Esophagus muscularis mucosa (tissue), 4 donors: Measurements from ENCODE around the gene ITPKC. TPM values are rescaled to one million over a fixed set of nuclear protein-coding genes. Genes with fewer than 3 reads are reported as not detected.
"Not testable (repeated sequence)": the region's sequence is repeated elsewhere in the genome, so short reads cannot be mapped to it uniquely, and the experiment has no call there.

Source experiments
- DNase-seq: peaks from one replicate; pipeline ENCODE4 v3.0.0-alpha.2; 2017; ENCODE audit errors: extremely low spot score
- H3K27ac ChIP-seq, 4 donors: fragments of 200-600 bp; sonication (generic); replicated peaks in 1 of 4; 1 replicate in 3 of 4; 2 replicates in 1 of 4; pipeline ENCODE4 v1.5.1; 2016 to 2019; ENCODE audit warnings: mild to moderate bottlenecking in 1 of 4
- H3K27me3 ChIP-seq, 4 donors: fragments of 200-600 bp; sonication (generic); one replicate each; pipeline versions ENCODE4 v1.5.1 to v1.6.0; 2016 to 2019
- H3K36me3 ChIP-seq, 4 donors: fragments of 200-600 bp; sonication (generic); one replicate each; pipeline ENCODE4 v1.5.1; 2016 to 2019
- H3K4me1 ChIP-seq, 4 donors: fragments of 200-600 bp; sonication (generic); one replicate each; pipeline ENCODE4 v1.5.1; 2016 to 2019
- H3K4me3 ChIP-seq, 4 donors: fragments of 200-600 bp; sonication (generic); 1 replicate in 2 of 4; 2 replicates in 2 of 4; pipeline ENCODE4 v1.5.1; 2016 to 2019; ENCODE audit warnings: mild to moderate bottlenecking in 4 of 4, moderate library complexity in 1 of 4
- H3K9me3 ChIP-seq, 4 donors: fragments of 200-600 bp; sonication (generic); 1 replicate in 3 of 4; 2 replicates in 1 of 4; pipeline ENCODE4 v1.5.1; 2016 to 2019
- EP300 ChIP-seq: sonication (generic); formaldehyde crosslinking; IDR thresholded peaks from one replicate; pipeline ENCODE4 v1.6.1; 2017; ENCODE audit warnings: antibody characterized with exemption
- POLR2A ChIP-seq: fragments of 450-650 bp; IDR thresholded peaks from one replicate; pipeline ENCODE4 v1.6.1; 2017; ENCODE audit warnings: antibody characterized with exemption, moderate library complexity, mild to moderate bottlenecking, low read depth
- POLR2AphosphoS5 ChIP-seq, 2 donors: sonication (generic); formaldehyde crosslinking; IDR thresholded peaks; one replicate each; pipeline ENCODE4 v1.6.1; 2017; ENCODE audit warnings: antibody characterized with exemption in 2 of 2
- WGBS: methylation state at CpG from one replicate; pipeline ENCODE4 v1.1.5; 2018; 5-methylcytosine and 5-hydroxymethylcytosine counted together
- intact Hi-C: fragments of 100-400 bp; cut with DNase I; formaldehyde crosslinking; loops from one replicate; pipeline ENCODE4 v1.15.1; 2023
- total RNA-seq, 4 donors: library from RNA; depleted of rRNA; stranded (reverse); fragments of >200 nt; gene quantifications; one replicate each; pipeline versions ENCODE4 v1.1.0 to v1.2.1, GENCODE V29; 2016
- TF ChIP-seq, protein P1 (sequence below), 3 experiments: fragments of 200-600 bp in 2 of 3; fragments of 450-650 bp in 1 of 3; sonication (generic) in 2 of 3; IDR thresholded peaks; one replicate each; pipeline ENCODE4 v1.5.1; 2017 to 2019; ENCODE audit warnings: antibody characterized with exemption in 3 of 3, mild to moderate bottlenecking in 2 of 3, moderate library complexity in 1 of 3

Gene ITPKC
- total RNA-seq, 4 donors from 2014 or later: 28.7 to 123 (median 33.3) TPM

DNA sequence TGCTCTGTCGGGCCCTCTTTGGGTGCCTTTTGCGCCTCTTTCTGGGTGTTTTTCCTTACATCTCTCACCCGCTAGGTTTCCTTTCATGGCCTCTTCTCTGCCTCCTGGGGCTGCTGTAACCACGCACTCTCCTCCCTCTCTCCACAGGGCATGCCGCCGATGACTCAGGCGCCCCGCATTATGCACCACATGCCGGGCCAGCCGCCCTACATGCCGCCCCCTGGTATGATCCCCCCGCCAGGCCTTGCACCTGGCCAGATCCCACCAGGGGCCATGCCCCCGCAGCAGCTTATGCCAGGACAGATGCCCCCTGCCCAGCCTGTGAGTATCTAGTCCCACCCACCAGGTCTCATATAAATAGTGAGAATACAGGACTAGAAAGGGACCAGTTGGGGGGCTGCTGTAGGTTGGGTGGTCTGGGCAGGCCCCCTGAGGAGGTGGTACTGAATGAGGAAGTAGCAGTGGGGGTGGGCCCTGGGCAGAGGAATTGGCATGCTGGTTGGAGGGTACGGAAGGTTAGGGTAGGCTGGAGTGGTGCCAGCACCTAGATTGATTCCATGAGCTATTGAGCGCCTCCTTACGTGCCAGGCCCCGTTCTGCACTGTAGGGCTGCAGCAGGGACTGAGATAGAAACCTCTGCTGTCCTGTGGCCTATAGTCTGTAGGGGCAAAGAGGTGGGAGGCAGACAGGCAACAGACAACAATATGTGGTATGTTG is 46.0 kb downstream of the ITPKC start:
- H3K4me3 ChIP-seq: no peak overlapping the region
- no peaks in the 10 kb centered on the region for H3K9me3 ChIP-seq
- intact Hi-C loops: no loop called here
- TF ChIP-seq EP300: no peak
- TF ChIP-seq, protein P1, sequence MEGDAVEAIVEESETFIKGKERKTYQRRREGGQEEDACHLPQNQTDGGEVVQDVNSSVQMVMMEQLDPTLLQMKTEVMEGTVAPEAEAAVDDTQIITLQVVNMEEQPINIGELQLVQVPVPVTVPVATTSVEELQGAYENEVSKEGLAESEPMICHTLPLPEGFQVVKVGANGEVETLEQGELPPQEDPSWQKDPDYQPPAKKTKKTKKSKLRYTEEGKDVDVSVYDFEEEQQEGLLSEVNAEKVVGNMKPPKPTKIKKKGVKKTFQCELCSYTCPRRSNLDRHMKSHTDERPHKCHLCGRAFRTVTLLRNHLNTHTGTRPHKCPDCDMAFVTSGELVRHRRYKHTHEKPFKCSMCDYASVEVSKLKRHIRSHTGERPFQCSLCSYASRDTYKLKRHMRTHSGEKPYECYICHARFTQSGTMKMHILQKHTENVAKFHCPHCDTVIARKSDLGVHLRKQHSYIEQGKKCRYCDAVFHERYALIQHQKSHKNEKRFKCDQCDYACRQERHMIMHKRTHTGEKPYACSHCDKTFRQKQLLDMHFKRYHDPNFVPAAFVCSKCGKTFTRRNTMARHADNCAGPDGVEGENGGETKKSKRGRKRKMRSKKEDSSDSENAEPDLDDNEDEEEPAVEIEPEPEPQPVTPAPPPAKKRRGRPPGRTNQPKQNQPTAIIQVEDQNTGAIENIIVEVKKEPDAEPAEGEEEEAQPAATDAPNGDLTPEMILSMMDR (IDR thresholded peaks at IDR 0.05): no peak
- no peak for TF ChIP-seq POLR2A
- no peak overlapping the region for H3K27ac ChIP-seq
- peaks cover 75 to 99% (median 90%) of the 10 kb centered on the region in 4 donors for H3K36me3 ChIP-seq
- 93% methylated on average over 13 of the region's 17 CpGs for WGBS
- no peaks in the 10 kb centered on the region for H3K4me1 ChIP-seq
- H3K27me3 ChIP-seq: no peaks in the 10 kb centered on the region
- no peak for DNase-seq

DNA sequence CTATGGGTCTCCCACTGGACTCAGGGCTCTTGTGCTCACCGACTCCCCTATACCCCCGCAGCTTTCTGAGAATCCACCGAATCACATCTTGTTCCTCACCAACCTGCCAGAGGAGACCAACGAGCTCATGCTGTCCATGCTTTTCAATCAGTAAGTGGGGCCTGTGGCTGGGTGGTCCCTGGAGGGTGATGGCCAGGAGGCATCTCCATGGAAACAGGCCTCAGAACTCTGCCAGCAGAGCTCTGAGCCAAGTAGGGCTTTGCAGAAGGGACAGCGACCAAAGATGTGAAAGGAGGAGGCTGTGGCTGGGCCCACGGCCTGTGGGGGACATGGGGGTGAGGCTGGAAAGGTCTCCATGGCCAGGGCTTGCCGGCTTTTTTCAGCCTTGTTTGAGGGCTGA is 46.6 kb downstream of the ITPKC start:
- Histone ChIP-seq H3K4me1 (no peaks in the 10 kb centered on the region), H3K4me3 (no peak overlapping the region), H3K27ac (no peak overlapping the region), H3K27me3 (no peaks in the 10 kb centered on the region), H3K9me3 (no peaks in the 10 kb centered on the region), H3K36me3 (peaks cover 72 to 94% (median 84%) of the 10 kb centered on the region in 4 donors)
- no peak for DNase-seq
- intact Hi-C loops: no loop called here
- 87% methylated on average over 7 of the region's 7 CpGs for WGBS
- no peak for TF ChIP-seq EP300
- no peak for TF ChIP-seq POLR2A
- TF ChIP-seq, protein P1 (IDR thresholded peaks at IDR 0.05): no peak
- no peak for TF ChIP-seq POLR2AphosphoS5 (IDR thresholded peaks at IDR 0.05)

DNA sequence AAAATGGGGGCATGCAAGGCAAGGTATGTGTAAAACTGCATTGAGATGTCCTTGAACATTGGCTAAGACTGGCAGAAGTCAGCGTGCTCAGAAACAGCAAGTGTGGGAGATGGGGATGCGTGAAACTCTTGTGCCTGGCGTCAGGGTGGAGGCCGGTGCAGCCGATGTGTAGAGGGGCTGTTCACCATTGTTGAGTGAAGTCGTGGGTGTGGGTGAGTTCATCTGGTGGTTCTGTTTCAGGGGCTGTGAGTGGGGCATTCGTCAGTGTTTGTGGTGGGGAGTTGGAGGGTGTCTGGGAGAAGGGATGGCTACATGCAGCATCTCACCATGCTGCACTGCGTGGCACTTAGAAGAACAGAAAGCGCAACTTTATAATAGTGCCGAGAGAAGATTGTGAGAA is 47.1 kb downstream of the ITPKC start:
- WGBS: 97% methylated on average over 10 of the region's 10 CpGs
- Histone ChIP-seq H3K4me1 (no peaks in the 10 kb centered on the region), H3K27ac (no peak overlapping the region), H3K4me3 (no peak overlapping the region), H3K36me3 (peaks cover 67 to 89% (median 80%) of the 10 kb centered on the region in 4 donors), H3K27me3 (no peaks in the 10 kb centered on the region), H3K9me3 (no peaks in the 10 kb centered on the region)
- intact Hi-C loops: no loop called here
- DNase-seq: no peak
- TF ChIP-seq POLR2AphosphoS5 (IDR thresholded peaks at IDR 0.05): no peak
- TF ChIP-seq POLR2A: no peak
- TF ChIP-seq, protein P1 (IDR thresholded peaks at IDR 0.05): no peak
- no peak for TF ChIP-seq EP300

DNA sequence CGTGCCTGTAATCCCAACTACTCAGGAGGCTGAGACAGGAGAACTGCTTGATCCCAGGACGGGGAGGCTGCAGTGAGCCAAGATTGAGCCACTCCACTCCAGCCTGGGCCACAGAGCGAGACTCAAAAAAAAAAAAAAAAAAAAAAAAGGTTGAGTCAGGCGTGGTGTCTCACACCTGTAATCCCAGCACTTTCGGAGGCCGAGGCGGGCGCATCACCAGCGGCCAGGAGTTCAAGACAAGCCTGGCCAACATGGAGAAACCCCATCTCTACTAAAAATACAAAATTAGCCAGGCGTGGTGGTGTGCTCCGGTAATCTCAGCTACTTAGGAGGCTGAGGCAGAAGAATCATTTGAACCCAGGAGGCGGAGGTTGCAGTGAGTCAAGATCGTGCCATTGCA is 49.5 kb downstream of the ITPKC start:
- H3K4me1 ChIP-seq, H3K4me3 ChIP-seq, H3K27me3 ChIP-seq, H3K9me3 ChIP-seq, DNase-seq, intact Hi-C loops, H3K27ac ChIP-seq: not testable (repeated sequence)
- WGBS: 95% methylated on average over 13 of the region's 13 CpGs
- peaks cover 47 to 70% (median 59%) of the 10 kb centered on the region in 4 donors for H3K36me3 ChIP-seq

DNA sequence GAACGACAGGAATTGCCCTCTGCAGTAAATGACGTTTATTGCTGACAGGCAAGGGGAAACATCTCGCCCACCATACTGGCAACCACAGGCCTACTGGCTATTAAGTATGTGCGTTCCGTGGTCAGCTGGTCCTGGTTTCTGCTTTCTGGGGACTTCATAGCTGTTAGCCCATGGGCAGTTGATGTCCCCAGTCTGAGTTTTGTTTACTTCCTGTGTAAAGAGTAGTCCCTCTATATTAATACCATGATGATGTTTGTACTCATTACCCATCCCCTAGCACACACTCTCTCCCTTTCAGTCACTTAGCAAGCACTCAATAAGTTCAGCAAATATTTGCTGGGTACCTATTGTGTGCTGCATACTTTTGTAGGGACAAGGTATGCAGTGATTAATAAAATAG is 52.0 kb downstream of the ITPKC start:
- Histone ChIP-seq H3K4me1 (no peaks in the 10 kb centered on the region), H3K27ac (no peak overlapping the region), H3K27me3 (no peaks in the 10 kb centered on the region), H3K36me3 (peaks cover 25 to 45% (median 34%) of the 10 kb centered on the region in 4 donors), H3K4me3 (no peak overlapping the region), H3K9me3 (no peaks in the 10 kb centered on the region)
- TF ChIP-seq, protein P1 (IDR thresholded peaks at IDR 0.05): no peak
- TF ChIP-seq POLR2A: no peak
- no peak for TF ChIP-seq POLR2AphosphoS5 (IDR thresholded peaks at IDR 0.05)
- no peak for TF ChIP-seq EP300
- intact Hi-C loops: no loop called here
- 62% methylated on average over 5 of the region's 5 CpGs for WGBS
- DNase-seq: no peak

DNA sequence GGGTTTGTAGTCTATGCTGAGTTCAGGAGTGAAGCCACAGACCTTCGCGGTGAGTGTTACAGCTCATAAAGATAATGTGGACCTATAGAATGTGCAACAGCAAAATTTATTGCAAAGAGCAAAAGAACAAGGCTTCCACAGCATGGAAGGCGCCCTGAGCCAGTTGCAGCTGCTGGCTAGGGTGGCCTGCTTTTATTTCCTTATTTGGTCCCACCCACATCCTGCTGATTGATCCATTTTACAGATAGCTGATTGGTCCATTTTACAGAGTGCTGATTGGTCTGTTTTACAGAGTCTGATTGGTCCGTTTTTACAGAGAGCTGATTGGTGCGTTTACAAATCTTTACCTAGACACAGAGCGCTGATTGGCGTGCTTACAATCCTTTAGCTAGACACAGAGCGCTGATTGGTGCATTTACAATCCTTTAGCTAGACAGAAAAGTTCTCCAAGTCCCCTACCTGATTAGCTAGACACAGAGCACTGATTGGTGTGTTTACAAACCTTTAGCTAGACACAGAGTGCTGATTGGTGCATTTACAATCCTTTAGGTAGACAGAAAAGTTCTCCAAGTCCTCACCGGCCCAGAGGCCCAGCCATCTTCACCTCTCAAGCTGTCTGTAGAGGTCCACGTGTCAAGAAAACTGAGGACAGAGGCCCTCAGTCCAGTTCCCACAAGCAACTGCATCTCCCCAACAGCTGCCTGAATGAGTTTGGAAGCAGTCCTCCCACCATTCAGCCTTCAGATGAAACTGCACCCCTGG is 54.4 kb downstream of the ITPKC start:
- H3K27me3 ChIP-seq, H3K27ac ChIP-seq, DNase-seq, H3K4me1 ChIP-seq, H3K4me3 ChIP-seq, H3K9me3 ChIP-seq, intact Hi-C loops: not testable (repeated sequence)
- 96% methylated on average over 10 of the region's 10 CpGs for WGBS
- peaks cover 2 to 21% (median 10%) of the 10 kb centered on the region in 4 donors for H3K36me3 ChIP-seq
